Loucy (cell line): ENCODE data around the gene SLC8A2.

Experiments used
- CTCF ChIP-seq: fragments of 200-600 bp; sonication (generic); conservative IDR thresholded peaks from 2 replicates; pipeline ENCODE4 v1.5.1; 2014; ENCODE audit warnings: mild to moderate bottlenecking, antibody characterized with exemption, low read length
- EZH2phosphoT487 ChIP-seq: fragments of 200-600 bp; IDR thresholded peaks from 2 replicates; pipeline ENCODE4 v1.6.1; 2018; ENCODE audit warnings: antibody characterized with exemption, mild to moderate bottlenecking, moderate library complexity, borderline replicate concordance

GRCh38 chr19:47408156-47408938 is 63.3 kb downstream of the SLC8A2 start:
- TF ChIP-seq CTCF: no peak
- no peak for TF ChIP-seq EZH2phosphoT487
